HG02588 (cell line): ENCODE results near the gene SNW1.
"Not testable (repeated sequence)": the region's sequence is repeated elsewhere in the genome, so short reads cannot be mapped to it uniquely, and the experiment has no call there.

ENCODE experiments used
- ATAC-seq: cut with Tn5 transposase; IDR thresholded peaks from one replicate; pipeline ENCODE4 v1.9.1; 2021; ENCODE audit warnings: mild to moderate bottlenecking, moderate library complexity; ENCODE audit not compliant: unreplicated experiment

SNW1 gene

GRCh38 chr14:77752266-77752665 is 8.7 kb downstream of the SNW1 start:
- no peak for ATAC-seq

- ATAC-seq, result not testable (repeated sequence)
These were observed 13.5 kb downstream of the SNW1 start for GRCh38 chr14:77747425-77747824.

- no peak for ATAC-seq
These were observed 14.8 kb downstream of the SNW1 start for GRCh38 chr14:77746064-77746702.

GRCh38 chr14:77741438-77741837 is 19.5 kb downstream of the SNW1 start:
- ATAC-seq, result no peak

GRCh38 chr14:77738559-77739250 is 22.3 kb downstream of the SNW1 start:
- ATAC-seq, result no peak

- ATAC-seq, result no peak
These were observed 29.9 kb downstream of the SNW1 start for GRCh38 chr14:77730976-77731497.

GRCh38 chr14:77722301-77722700 is 38.7 kb downstream of the SNW1 start:
- ATAC-seq, result no peak

GRCh38 chr14:77721437-77721836 is 39.5 kb downstream of the SNW1 start:
- ATAC-seq, result no peak

GRCh38 chr14:77717608-77718305 is 43.2 kb downstream of the SNW1 start:
- no peak for ATAC-seq

- ATAC-seq, result no peak
These were observed 46.0 kb downstream of the SNW1 start for GRCh38 chr14:77714926-77715325.

GRCh38 chr14:77710364-77710763 is 50.6 kb downstream of the SNW1 start:
- no peak for ATAC-seq

- no peak for ATAC-seq
These were observed 51.5 kb downstream of the SNW1 start for GRCh38 chr14:77709412-77709811.

GRCh38 chr14:77708749-77709148 is 52.2 kb downstream of the SNW1 start:
- ATAC-seq, result no peak

GRCh38 chr14:77707724-77708408 is 53.1 kb downstream of the SNW1 start, which contains the start of the genes ALKBH1 and SLIRP:
Gene ALKBH1, minus strand, starts transcription at chr14:77708023. Its CDS starts 19 bp downstream, at chr14:77708004.
Gene SLIRP, plus strand, starts transcription at chr14:77708103. Its CDS starts 9 bp downstream, at chr14:77708112.
- ATAC-seq, result peak; percentile 97

- ATAC-seq, result peak; percentile 22
These were observed 53.6 kb downstream of the SNW1 start for GRCh38 chr14:77707355-77707723.

GRCh38 chr14:77691259-77691658 is 69.7 kb downstream of the SNW1 start:
- no peak for ATAC-seq

- ATAC-seq, result no peak
These were observed 78.8 kb downstream of the SNW1 start for GRCh38 chr14:77682158-77682553.

GRCh38 chr14:77681196-77682157 is 79.5 kb downstream of the SNW1 start:
- ATAC-seq, result no peak

- ATAC-seq, result no peak
These were observed 86.0 kb downstream of the SNW1 start for GRCh38 chr14:77674931-77675330.

- no peak for ATAC-seq
These were observed 87.8 kb downstream of the SNW1 start for GRCh38 chr14:77673193-77673592.
